IPS-18a (cell line): ENCODE data around the gene ADARB2.
"Not testable (repeated sequence)": the region's sequence is repeated elsewhere in the genome, so short reads cannot be mapped to it uniquely, and the experiment has no call there.

ENCODE experiments used
- H3K27ac ChIP-seq: one replicate; pipeline ENCODE4 v1.5.1; 2013; ENCODE audit warnings: low read length
- H3K27me3 ChIP-seq: one replicate; pipeline ENCODE4 v1.6.1; 2013; ENCODE audit warnings: mild to moderate bottlenecking, low read length; ENCODE audit not compliant: control insufficient read depth, insufficient read depth
- H3K36me3 ChIP-seq: one replicate; pipeline ENCODE4 v1.6.1; 2013; ENCODE audit warnings: low read depth, low read length; ENCODE audit not compliant: control insufficient read depth
- H3K4me1 ChIP-seq: one replicate; pipeline ENCODE4 v1.6.1; 2013; ENCODE audit warnings: low read depth, low read length; ENCODE audit not compliant: control insufficient read depth
- H3K4me3 ChIP-seq: one replicate; pipeline ENCODE4 v1.5.1; 2013; ENCODE audit warnings: low read length
- H3K9ac ChIP-seq: one replicate; pipeline ENCODE4 v1.6.1; 2013; ENCODE audit warnings: mild to moderate bottlenecking, low read length, moderate library complexity
- H3K9me3 ChIP-seq: one replicate; pipeline ENCODE4 v1.6.1; 2013; ENCODE audit warnings: low read depth, low read length; ENCODE audit not compliant: control insufficient read depth

ADARB2 gene

DNA sequence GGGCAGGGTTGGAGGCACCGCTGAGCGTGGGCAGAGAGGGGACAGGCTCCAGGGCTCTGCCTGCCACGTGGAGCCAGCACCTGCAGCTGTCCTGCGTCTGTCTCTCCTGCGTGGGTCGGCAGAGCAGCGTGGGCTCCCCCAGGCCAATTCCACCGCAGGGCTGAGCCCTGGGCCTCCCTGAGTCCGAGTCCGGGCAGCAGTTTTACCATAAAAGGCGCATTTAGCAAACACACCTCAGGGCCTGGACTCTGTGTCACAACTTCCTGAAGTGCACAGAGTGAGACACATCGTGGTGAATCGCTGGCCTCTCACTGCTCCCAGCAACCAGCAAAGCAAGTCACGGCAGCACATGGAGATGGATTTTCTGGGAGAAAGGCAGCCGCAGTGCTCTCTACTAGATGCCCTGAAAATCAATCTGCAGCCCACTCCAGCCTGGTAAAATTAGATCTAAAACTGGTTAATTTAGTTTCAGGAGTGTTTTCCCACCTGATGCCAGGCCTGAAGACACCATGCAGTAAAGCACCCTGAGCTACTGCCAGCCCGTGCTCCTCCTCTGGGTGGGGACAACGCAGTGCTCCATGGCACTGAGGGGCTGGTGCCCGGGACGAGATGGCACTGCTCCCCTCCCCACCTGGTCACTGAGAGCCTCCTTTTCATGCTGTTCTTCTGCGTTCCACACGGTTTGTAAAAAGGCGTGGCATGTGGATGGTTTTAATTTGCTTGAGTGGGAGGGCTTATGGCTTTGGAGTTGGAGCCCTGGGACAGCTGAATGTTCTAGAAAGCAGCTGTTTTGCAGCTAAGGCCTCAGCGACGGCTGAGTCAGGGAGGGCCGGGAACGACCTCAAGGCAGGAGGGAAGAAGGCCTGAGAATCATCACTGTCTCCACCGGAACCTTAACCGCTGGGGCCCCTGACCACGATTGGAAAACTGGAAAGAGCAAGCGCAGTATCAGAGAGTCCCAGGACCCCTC lies 336.9 kb downstream of the ADARB2 start:
- Histone ChIP-seq H3K9me3 (no peaks in the 10 kb centered on the region), H3K4me3 (no peak overlapping the region), H3K4me1 (no peaks in the 10 kb centered on the region), H3K9ac (no peak overlapping the region), H3K36me3 (no peaks in the 10 kb centered on the region), H3K27me3 (no peaks in the 10 kb centered on the region), H3K27ac (no peak overlapping the region)

DNA sequence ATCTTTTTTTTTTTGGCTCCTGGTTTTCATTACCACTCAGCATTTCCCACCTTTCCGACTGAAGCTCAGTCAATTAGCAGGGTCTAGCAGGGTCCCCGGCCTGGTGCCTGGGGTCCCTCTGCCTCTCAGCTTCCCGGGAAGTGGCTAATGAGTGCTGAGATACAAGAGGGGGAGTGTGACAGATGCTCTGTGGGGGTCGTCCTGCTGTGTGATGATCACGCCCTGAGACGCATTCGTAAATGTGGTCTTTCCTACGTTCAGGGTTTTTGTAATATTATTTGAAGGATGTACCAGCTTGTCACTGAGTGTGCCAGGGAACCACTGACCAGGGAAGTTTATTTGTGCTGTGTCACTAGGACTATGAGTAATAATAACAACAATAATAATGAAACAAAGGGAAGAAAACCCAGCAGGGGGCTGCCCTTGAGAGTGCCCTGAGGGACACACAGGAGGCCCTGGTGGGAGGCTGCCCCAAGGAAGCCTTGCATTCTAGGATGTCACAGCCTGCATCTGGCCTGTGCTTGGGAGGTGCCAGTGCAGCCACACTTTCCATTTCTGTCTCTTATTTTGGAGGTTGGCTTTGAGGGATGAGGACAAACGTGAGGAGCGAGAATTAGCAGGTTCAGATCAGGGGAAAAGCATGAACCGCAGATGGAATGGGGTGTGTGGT lies 337.8 kb downstream of the ADARB2 start:
- H3K9me3 ChIP-seq = no peaks in the 10 kb centered on the region
- no peaks in the 10 kb centered on the region for H3K27me3 ChIP-seq
- H3K9ac ChIP-seq = no peak overlapping the region
- H3K36me3 ChIP-seq = no peaks in the 10 kb centered on the region
- H3K27ac ChIP-seq = no peak overlapping the region
- H3K4me1 ChIP-seq = no peaks in the 10 kb centered on the region
- no peak overlapping the region for H3K4me3 ChIP-seq

DNA sequence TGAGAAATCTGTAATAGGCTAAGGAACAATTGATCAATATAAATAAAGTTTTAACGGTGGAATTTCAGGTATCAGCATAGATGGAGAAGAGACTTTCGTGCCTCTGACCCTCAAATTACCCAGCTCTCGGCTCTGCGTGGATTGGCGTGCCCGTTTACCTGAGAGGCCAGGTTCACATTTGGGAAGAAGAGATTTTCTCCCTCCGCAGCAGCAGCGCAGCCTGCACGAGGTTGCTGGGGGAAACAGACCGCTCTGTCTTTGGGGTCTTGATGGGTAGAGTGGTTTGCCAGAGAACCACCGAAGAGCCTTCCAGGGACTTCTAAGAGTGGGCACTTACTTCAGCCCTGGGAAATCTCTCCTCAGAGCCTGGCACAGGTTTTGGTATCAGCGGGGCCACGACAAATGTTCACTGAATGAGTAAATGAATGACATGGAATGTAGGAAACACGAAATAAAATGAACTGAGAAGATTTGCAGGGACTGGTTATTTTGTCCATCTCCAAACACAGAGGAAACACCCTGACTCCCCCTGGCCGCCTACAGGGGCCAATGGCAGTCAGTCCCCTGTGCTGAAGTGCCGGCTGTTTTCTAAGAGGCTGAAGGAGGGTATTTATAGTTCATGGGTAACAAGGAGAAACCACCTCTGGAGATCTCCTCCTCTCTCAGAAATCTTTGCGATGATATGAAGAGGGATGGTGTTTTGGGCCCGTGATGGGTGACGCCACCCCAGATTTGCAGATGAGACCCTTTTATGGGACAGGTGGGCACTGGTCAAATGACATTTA lies 338.5 kb downstream of the ADARB2 start:
- Histone ChIP-seq H3K4me3 (no peak overlapping the region), H3K4me1 (no peaks in the 10 kb centered on the region), H3K36me3 (no peaks in the 10 kb centered on the region), H3K9me3 (no peaks in the 10 kb centered on the region), H3K27ac (no peak overlapping the region), H3K9ac (no peak overlapping the region), H3K27me3 (no peaks in the 10 kb centered on the region)

DNA sequence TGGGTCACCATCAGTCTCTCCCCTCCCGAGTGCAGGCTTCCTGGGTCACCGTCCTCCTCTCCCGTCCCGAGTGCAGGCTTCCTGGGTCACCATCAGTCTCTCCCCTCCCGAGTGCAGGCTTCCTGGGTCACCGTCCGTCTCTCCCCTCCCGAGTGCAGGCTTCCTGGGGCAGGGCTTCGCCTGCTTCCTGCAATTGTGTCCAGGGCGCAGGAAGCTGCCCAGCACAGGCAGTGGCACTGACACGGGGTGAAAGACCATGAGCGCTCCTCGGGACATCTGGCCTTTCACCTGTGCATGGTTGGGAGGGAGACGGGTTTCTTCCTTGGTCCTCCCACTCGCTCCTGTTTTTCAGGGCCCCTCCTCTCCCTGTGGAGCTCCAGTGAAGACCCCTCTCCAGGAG lies 339.2 kb downstream of the ADARB2 start:
- H3K27ac ChIP-seq, H3K36me3 ChIP-seq, H3K9ac ChIP-seq, H3K4me3 ChIP-seq, H3K9me3 ChIP-seq, H3K27me3 ChIP-seq, H3K4me1 ChIP-seq: not testable (repeated sequence)

DNA sequence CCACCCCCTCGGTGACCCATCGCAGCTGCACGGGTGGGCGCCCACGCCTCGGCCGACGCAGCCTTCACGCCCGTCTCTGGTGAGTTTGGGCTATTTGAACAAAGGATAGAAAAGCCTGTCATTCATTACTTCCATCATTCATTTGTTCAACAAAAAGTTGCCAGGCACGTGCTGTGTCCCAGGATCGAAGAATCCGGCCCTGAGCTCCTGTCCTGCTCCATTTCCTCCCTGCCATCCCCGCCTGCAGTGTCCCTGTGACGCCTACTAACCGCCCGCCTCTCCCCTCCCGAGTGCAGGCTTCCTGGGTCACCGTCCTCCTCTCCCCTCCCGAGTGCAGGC lies 341.1 kb downstream of the ADARB2 start:
- H3K27ac ChIP-seq = no peak overlapping the region
- H3K9ac ChIP-seq = no peak overlapping the region
- no peaks in the 10 kb centered on the region for H3K27me3 ChIP-seq
- H3K4me3 ChIP-seq = no peak overlapping the region
- no peaks in the 10 kb centered on the region for H3K4me1 ChIP-seq
- H3K9me3 ChIP-seq = no peaks in the 10 kb centered on the region
- H3K36me3 ChIP-seq = no peaks in the 10 kb centered on the region

DNA sequence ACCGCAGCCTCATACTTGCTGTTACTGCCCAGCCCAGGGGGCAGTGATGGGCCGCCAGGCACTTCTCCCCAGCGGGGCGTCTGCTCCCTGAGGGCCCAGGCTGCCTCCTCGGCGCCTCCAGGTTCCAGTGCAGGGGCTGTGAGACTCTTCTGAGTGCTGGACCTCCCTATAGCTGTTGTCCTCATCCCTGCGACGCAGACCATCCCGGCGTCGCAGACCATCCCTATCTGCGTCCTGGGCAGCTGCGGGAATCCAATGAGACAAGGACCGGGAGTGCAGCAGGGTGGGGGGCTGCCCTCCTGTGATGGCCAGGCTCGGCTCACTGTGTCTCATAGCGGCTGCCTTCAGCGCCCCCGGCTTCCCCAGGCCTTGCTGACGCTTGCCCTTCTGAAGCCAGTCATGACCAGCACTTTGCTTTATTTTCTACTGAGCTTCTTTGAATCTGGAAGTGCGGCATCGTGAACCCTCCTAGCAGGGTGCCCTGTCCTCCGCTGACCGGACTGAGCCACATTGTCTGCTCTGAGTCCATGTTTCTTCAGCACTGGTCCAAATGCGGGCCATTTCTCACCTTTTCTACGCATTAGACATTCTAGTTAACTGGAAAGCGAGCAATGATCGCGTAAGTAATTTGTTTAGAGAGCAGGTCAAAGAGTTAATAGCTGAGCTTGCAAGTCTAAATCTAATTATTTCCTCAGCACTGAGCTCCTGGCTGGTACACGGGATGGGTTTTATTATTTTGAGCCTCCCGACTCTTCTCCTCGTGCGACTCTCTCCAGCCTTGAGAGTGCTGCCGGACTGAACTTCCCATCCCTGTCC lies 341.6 kb downstream of the ADARB2 start:
- Histone ChIP-seq H3K27me3 (no peaks in the 10 kb centered on the region), H3K4me3 (no peak overlapping the region)

DNA sequence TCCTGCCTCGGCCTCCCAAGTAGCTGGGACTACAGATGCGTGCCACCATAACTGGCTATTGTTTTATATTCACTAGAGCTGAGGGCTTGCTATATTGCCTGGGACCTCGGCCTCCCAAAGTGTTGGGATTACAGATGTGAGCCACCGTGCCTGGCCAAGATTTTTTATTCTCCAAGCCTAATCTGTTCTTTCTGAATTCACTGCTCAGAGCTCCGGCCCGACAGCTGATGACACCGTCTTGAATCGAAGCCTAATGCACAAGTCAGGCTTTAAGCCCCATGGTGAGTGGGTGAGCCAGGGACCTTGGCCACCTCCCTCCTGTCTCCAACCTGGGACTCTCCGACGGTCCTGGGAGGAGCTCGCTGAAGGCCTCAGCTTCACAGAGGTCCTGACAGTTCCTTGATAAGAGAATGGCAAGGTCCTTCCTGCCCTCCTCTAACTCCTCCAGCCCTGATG lies 342.3 kb downstream of the ADARB2 start:
- H3K27ac ChIP-seq = no peak overlapping the region

More for the DNA sequence above, 341.6 kb downstream of the ADARB2 start:
- H3K4me1 ChIP-seq = no peaks in the 10 kb centered on the region
- no peak overlapping the region for H3K9ac ChIP-seq
- H3K36me3 ChIP-seq = no peaks in the 10 kb centered on the region
- no peak overlapping the region for H3K27ac ChIP-seq
- no peaks in the 10 kb centered on the region for H3K9me3 ChIP-seq

DNA sequence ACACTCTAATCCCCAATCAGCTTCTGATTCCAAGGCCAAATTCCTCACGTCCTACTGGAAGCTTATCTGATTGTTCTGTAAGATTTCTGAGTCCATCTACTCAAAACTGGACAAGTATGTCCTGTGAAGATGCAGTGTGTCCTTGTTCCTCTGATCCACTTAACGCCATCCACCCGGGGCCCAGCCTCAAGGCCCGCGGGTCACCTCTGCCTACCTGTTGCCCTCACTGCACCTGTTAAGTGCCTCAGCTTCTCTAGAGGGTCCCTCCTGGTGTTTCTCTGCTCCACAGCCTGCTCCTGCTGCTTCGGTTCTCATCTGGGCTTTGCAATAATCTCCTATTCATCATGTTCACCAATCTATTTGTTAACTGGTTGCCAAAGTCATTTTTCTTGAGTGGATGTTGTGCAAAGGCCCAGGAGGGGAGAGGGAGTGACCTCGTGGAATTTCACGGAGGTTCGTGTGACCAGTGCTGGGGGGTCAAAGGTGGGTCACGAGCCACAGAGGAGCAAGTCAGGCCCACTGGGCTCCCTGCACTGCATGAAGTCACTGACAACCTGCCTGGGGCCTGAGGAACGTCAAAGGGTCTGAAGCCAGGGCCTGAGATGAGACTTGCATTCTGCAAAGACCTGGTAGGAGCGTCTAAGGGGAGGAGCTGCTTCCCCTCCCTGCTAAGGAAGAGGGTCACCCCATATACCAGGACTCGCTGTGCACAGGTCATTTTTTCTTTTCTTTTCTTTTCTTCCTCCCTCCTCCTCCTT lies 343.0 kb downstream of the ADARB2 start:
- Histone ChIP-seq H3K4me3 (no peak overlapping the region), H3K27ac (no peak overlapping the region), H3K4me1 (no peaks in the 10 kb centered on the region), H3K27me3 (no peaks in the 10 kb centered on the region), H3K9ac (no peak overlapping the region), H3K9me3 (no peaks in the 10 kb centered on the region), H3K36me3 (no peaks in the 10 kb centered on the region)

More for the DNA sequence above, 342.3 kb downstream of the ADARB2 start:
- no peaks in the 10 kb centered on the region for H3K36me3 ChIP-seq
- H3K4me1 ChIP-seq = no peaks in the 10 kb centered on the region
- H3K4me3 ChIP-seq = no peak overlapping the region
- no peak overlapping the region for H3K9ac ChIP-seq
- H3K9me3 ChIP-seq = no peaks in the 10 kb centered on the region
- H3K27me3 ChIP-seq = no peaks in the 10 kb centered on the region

DNA sequence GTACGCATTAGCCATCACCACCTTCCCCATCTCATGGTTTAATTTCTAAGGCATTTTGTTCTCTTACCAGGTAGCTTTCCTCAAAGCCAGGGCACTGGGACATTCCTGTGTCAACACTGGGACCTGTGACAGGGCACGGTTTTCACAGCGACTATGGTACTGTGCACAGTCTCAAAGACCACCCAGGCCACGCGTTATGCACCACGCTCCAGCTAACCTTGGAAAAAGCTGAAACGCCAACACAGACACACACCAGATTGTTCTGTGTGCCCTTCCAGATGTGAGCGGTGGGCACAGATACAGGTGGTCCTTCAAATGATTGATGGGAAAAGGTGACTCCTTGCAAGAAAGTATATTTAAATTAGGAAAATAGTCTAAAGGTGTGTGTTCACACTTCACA lies 343.8 kb downstream of the ADARB2 start:
- Histone ChIP-seq H3K27ac (no peak overlapping the region), H3K4me1 (no peaks in the 10 kb centered on the region), H3K4me3 (no peak overlapping the region)

DNA sequence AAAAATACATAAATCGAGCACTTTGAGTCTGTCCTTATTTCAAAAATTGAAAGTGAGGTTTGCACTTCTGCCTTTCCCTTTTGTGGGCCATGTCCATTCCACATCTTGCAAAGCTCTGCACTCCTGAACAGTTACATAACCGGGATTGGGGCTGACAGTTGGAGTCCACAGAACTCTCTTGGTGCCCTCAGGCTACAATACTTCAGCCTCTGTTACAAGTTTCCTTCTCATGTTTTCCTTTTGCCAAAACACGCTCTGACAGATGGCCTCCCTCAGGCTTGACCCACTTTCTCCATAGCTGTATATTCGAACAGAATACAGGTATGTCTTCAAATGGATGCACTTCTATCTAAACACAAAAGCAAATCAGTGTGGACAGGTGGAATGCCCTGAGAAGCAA lies 345.2 kb downstream of the ADARB2 start:
- no peaks in the 10 kb centered on the region for H3K27me3 ChIP-seq
- no peaks in the 10 kb centered on the region for H3K9me3 ChIP-seq
- no peak overlapping the region for H3K4me3 ChIP-seq
- H3K27ac ChIP-seq = no peak overlapping the region
- H3K4me1 ChIP-seq = no peaks in the 10 kb centered on the region
- no peaks in the 10 kb centered on the region for H3K36me3 ChIP-seq
- no peak overlapping the region for H3K9ac ChIP-seq

More for the DNA sequence above, 343.8 kb downstream of the ADARB2 start:
- Histone ChIP-seq H3K27me3 (no peaks in the 10 kb centered on the region), H3K9me3 (no peaks in the 10 kb centered on the region), H3K36me3 (no peaks in the 10 kb centered on the region), H3K9ac (no peak overlapping the region)
